MM.1S (cell line): ENCODE data around the gene JAKMIP2.

Source experiments
- CTCF ChIP-seq: fragments of 300-600 bp; sonication (generic); IDR thresholded peaks from 2 replicates; pipeline ENCODE4 v1.5.1; 2016; ENCODE audit warnings: antibody characterized with exemption, low read length, mixed read lengths
- EZH2 ChIP-seq: fragments of 300-600 bp; sonication (generic); optimal IDR thresholded peaks from 2 replicates; pipeline ENCODE3; 2017; ENCODE audit warnings: low read depth, mild to moderate bottlenecking, antibody characterized with exemption, low read length, mixed read lengths
- EZH2phosphoT487 ChIP-seq: fragments of 300-600 bp; sonication (generic); IDR thresholded peaks from 2 replicates; pipeline ENCODE4 v1.6.1; 2018; ENCODE audit warnings: antibody characterized with exemption, low read length

GRCh38 chr5:147555176-147555575, 227.4 kb downstream of the JAKMIP2 start:
- TF ChIP-seq CTCF (no peak), EZH2 (no peak), EZH2phosphoT487 (no peak)
